ENCODE results near the gene CD34. TPM values are rescaled to one million over a fixed set of nuclear protein-coding genes. Genes with fewer than 3 reads are reported as not detected.
"Not testable (repeated sequence)": the region's sequence is repeated elsewhere in the genome, so short reads cannot be mapped to it uniquely, and the experiment has no call there.

CD34 gene
- total and polyA plus RNA-seq, 2 donors (not counting 1 experiment from before 2014, with no cell fraction given), result under 0.01 to 0.51 TPM

GRCh38 chr1:207935166-207935583 is 24.2 kb upstream of the CD34 start:
- Histone ChIP-seq H3K36me3 (ENCODE audit: control insufficient read depth, insufficient read depth, low read length) (no peaks in the 10 kb centered on the region), H3K27ac (ENCODE audit: insufficient read depth, low read length) (no peak overlapping the region), H3K9ac (ENCODE audit: insufficient read depth, low read length) (no peak overlapping the region), H3K27me3 (ENCODE audit: control insufficient read depth, insufficient read depth, low read length) (no peaks in the 10 kb centered on the region), H3K79me2 (ENCODE audit: control insufficient read depth, insufficient read depth, low read length) (no peaks in the 10 kb centered on the region), H3K9me3 (ENCODE audit: control insufficient read depth, insufficient read depth, low read depth, low read length) (no peaks in the 10 kb centered on the region), H3K4me3 (replicated peaks in 1 of 4; ENCODE audit: control extremely low read depth in 1 of 4, insufficient read depth in 1 of 4, low read depth in 3 of 4, low read length in 4 of 4) (no peak overlapping the region), H3K4me2 (ENCODE audit: extremely low read depth, insufficient read depth, low read length) (no peak overlapping the region), H2AFZ (ENCODE audit: low read length) (no peak overlapping the region), H4K20me1 (ENCODE audit: control insufficient read depth, extremely low read depth, insufficient read depth, low read length) (no peaks in the 10 kb centered on the region), H3K4me1 (ENCODE audit: control insufficient read depth, extremely low read depth, insufficient read depth, low read length) (no peaks in the 10 kb centered on the region)
- TF ChIP-seq, protein P1, sequence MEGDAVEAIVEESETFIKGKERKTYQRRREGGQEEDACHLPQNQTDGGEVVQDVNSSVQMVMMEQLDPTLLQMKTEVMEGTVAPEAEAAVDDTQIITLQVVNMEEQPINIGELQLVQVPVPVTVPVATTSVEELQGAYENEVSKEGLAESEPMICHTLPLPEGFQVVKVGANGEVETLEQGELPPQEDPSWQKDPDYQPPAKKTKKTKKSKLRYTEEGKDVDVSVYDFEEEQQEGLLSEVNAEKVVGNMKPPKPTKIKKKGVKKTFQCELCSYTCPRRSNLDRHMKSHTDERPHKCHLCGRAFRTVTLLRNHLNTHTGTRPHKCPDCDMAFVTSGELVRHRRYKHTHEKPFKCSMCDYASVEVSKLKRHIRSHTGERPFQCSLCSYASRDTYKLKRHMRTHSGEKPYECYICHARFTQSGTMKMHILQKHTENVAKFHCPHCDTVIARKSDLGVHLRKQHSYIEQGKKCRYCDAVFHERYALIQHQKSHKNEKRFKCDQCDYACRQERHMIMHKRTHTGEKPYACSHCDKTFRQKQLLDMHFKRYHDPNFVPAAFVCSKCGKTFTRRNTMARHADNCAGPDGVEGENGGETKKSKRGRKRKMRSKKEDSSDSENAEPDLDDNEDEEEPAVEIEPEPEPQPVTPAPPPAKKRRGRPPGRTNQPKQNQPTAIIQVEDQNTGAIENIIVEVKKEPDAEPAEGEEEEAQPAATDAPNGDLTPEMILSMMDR (conservative IDR thresholded peaks at IDR 0.05 in 1 of 2, IDR thresholded peaks at IDR 0.05 in 1 of 2; ENCODE audit: low read depth in 1 of 2, low read length in 2 of 2), result no peak
- DNase-seq (ENCODE audit: low read depth in 2 of 2), result no peak

DNA sequence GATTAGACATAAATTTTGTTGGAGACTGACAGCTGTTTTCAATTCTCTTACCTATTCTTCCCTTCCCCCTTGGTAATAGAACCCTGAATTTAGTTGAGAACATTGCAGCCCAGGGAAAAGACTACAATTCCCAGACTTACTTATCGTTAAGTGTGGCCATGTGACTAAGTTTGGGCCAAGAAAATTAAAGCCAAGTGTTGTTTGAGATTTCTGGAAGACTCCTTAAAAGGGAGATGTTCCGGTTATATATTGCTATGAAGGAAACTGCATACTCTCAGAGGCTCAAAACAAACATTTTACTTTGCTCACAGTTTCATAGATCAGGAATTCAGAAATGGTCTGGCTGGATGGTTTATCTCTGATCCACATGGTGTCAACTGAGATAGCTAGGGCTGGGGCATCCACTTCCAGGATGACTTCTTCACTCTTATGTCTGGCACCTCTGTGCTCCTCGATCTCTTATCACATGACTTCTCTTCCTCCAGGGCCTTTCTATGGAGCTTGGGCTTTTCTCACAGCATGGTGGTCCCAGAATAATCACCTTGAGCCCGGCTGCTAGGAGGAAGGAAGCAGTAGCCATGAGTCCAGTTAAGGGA is 22.4 kb upstream of the CD34 start:
- DNase-seq (ENCODE audit: low read depth in 2 of 2), result no peak
- Histone ChIP-seq H3K36me3 (ENCODE audit: control insufficient read depth, insufficient read depth, low read length) (no peaks in the 10 kb centered on the region), H3K4me2 (ENCODE audit: extremely low read depth, insufficient read depth, low read length) (no peak overlapping the region), H3K27me3 (ENCODE audit: control insufficient read depth, insufficient read depth, low read length) (no peaks in the 10 kb centered on the region), H3K9ac (ENCODE audit: insufficient read depth, low read length) (no peak overlapping the region), H3K4me1 (ENCODE audit: control insufficient read depth, extremely low read depth, insufficient read depth, low read length) (no peaks in the 10 kb centered on the region), H3K79me2 (ENCODE audit: control insufficient read depth, insufficient read depth, low read length) (no peaks in the 10 kb centered on the region), H3K9me3 (ENCODE audit: control insufficient read depth, insufficient read depth, low read depth, low read length) (no peaks in the 10 kb centered on the region), H3K4me3 (replicated peaks in 1 of 4; ENCODE audit: control extremely low read depth in 1 of 4, insufficient read depth in 1 of 4, low read depth in 3 of 4, low read length in 4 of 4) (no peak overlapping the region), H3K27ac (ENCODE audit: insufficient read depth, low read length) (no peak overlapping the region), H4K20me1 (ENCODE audit: control insufficient read depth, extremely low read depth, insufficient read depth, low read length) (no peaks in the 10 kb centered on the region), H2AFZ (ENCODE audit: low read length) (no peak overlapping the region)
- no peak for TF ChIP-seq EZH2 (IDR thresholded peaks at IDR 0.05; ENCODE audit: low read length, missing control alignments)
- TF ChIP-seq, protein P1 (conservative IDR thresholded peaks at IDR 0.05 in 1 of 2, IDR thresholded peaks at IDR 0.05 in 1 of 2; ENCODE audit: low read depth in 1 of 2, low read length in 2 of 2), result no peak

GRCh38 chr1:207926984-207927383 is 16.1 kb upstream of the CD34 start:
- H3K36me3 ChIP-seq (ENCODE audit: control insufficient read depth, insufficient read depth, low read length), result no peaks in the 10 kb centered on the region
- H3K27ac ChIP-seq (ENCODE audit: insufficient read depth, low read length), result no peak overlapping the region
- no peak overlapping the region for H2AFZ ChIP-seq (ENCODE audit: low read length)
- no peaks in the 10 kb centered on the region for H3K4me1 ChIP-seq (ENCODE audit: control insufficient read depth, extremely low read depth, insufficient read depth, low read length)
- no peaks in the 10 kb centered on the region for H3K9me3 ChIP-seq (ENCODE audit: control insufficient read depth, insufficient read depth, low read depth, low read length)
- DNase-seq (ENCODE audit: low read depth in 2 of 2), result no peak
- H3K27me3 ChIP-seq (ENCODE audit: control insufficient read depth, insufficient read depth, low read length), result no peaks in the 10 kb centered on the region
- no peak overlapping the region for H3K4me2 ChIP-seq (ENCODE audit: extremely low read depth, insufficient read depth, low read length)
- H3K4me3 ChIP-seq (replicated peaks in 1 of 4; ENCODE audit: control extremely low read depth in 1 of 4, insufficient read depth in 1 of 4, low read depth in 3 of 4, low read length in 4 of 4), result no peak overlapping the region
- no peaks in the 10 kb centered on the region for H3K79me2 ChIP-seq (ENCODE audit: control insufficient read depth, insufficient read depth, low read length)
- no peaks in the 10 kb centered on the region for H4K20me1 ChIP-seq (ENCODE audit: control insufficient read depth, extremely low read depth, insufficient read depth, low read length)
- TF ChIP-seq, protein P1 (conservative IDR thresholded peaks at IDR 0.05 in 1 of 2, IDR thresholded peaks at IDR 0.05 in 1 of 2; ENCODE audit: low read depth in 1 of 2, low read length in 2 of 2), result no peak
- TF ChIP-seq EZH2 (IDR thresholded peaks at IDR 0.05; ENCODE audit: low read length, missing control alignments), result no peak
- H3K9ac ChIP-seq (ENCODE audit: insufficient read depth, low read length), result no peak overlapping the region

- not testable (repeated sequence) for H3K9ac ChIP-seq (ENCODE audit: insufficient read depth, low read length); H3K79me2 ChIP-seq (ENCODE audit: control insufficient read depth, insufficient read depth, low read length); H3K36me3 ChIP-seq (ENCODE audit: control insufficient read depth, insufficient read depth, low read length); H3K27ac ChIP-seq (ENCODE audit: insufficient read depth, low read length); H3K4me1 ChIP-seq (ENCODE audit: control insufficient read depth, extremely low read depth, insufficient read depth, low read length); H3K4me2 ChIP-seq (ENCODE audit: extremely low read depth, insufficient read depth, low read length); DNase-seq (ENCODE audit: low read depth in 2 of 2); H3K4me3 ChIP-seq (replicated peaks in 1 of 4; ENCODE audit: control extremely low read depth in 1 of 4, insufficient read depth in 1 of 4, low read depth in 3 of 4, low read length in 4 of 4); H4K20me1 ChIP-seq (ENCODE audit: control insufficient read depth, extremely low read depth, insufficient read depth, low read length); H2AFZ ChIP-seq (ENCODE audit: low read length); H3K9me3 ChIP-seq (ENCODE audit: control insufficient read depth, insufficient read depth, low read depth, low read length); H3K27me3 ChIP-seq (ENCODE audit: control insufficient read depth, insufficient read depth, low read length)
These were observed 15.0 kb upstream of the CD34 start for GRCh38 chr1:207925969-207926368.
